Measurements from ENCODE around the gene YPEL2.

The YPEL2 gene

DNA sequence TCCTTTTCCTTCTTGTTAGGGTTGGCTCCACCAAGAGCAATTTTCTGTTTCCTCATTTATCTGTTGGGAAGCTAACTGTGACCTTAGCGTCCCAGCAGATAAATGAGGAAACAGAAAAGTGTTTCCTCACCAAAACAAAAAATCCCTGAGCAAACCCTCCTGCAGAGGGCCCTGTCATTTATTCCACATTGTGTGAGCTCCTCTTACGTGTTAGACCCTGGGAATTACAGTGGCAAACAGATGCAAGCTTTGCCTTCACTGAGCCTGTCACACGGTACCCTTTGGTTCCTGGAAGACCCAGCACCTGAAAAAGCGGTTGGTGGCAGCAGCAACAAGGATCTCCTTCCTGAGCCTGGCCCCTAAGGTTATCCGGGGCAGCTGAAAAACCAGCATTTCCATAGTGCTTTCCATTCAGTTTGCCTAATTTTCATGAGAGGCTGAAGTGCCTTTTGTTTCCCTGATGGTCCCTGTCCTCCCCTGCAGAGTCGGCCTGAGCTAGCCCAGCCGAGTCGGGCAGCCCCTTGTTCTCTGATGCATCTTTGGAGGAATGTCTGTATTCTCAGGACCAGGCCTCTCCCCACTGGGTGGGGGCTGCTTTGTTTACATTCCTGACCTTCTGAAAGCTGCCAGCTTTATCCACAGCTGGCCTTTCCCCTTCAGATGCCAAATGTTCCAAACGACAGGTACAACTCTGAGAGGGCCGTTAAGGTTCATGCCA is 34.7 kb downstream of the YPEL2 start:
- Histone ChIP-seq H3K4me3 (ENCODE audit: low read depth, low read length) (no peak overlapping the region), H3K36me3 (ENCODE audit: control insufficient read depth in 2 of 2, insufficient read depth in 1 of 2, low read length in 2 of 2) (no peaks in the 10 kb centered on the region; a peak in 1 of 3 replicates), H3K27ac (ENCODE audit: extremely low read depth, low read depth, low read length) (peak overlapping the region; percentile 85), H3K9me3 (ENCODE audit: control insufficient read depth, insufficient read depth, low read depth, low read length) (no peaks in the 10 kb centered on the region), H3K4me1 (ENCODE audit: control insufficient read depth, insufficient read depth, low read length) (peaks cover 56% of the 10 kb centered on the region)
- TF ChIP-seq ZNF561 (tag by site-specific recombination; IDR thresholded peaks at IDR 0.05; ENCODE audit: borderline replicate concordance) = no peak
- TF ChIP-seq ZNF350 (tag by site-specific recombination; IDR thresholded peaks at IDR 0.05) = no peak
- no peak for TF ChIP-seq ZNF585B (tag by site-specific recombination; IDR thresholded peaks at IDR 0.05)
- TF ChIP-seq RBAK (tag by site-specific recombination; IDR thresholded peaks at IDR 0.05) = no peak
- TF ChIP-seq ZNF501 (tag by site-specific recombination; IDR thresholded peaks at IDR 0.05) = no peak
- no peak for TF ChIP-seq ZSCAN30 (tag by site-specific recombination; IDR thresholded peaks at IDR 0.05)
- TF ChIP-seq ZNF138 (tag by site-specific recombination; IDR thresholded peaks at IDR 0.05; ENCODE audit: borderline replicate concordance) = no peak
- no peak for TF ChIP-seq MEIS1 (CRISPR knock-in tag; IDR thresholded peaks at IDR 0.05; ENCODE audit: borderline replicate concordance)
- 0 out of 2 replicates have a peak, but pooled peaks have one; percentile 25 for TF ChIP-seq GLIS1 (tag by site-specific recombination; IDR thresholded peaks at IDR 0.05)
- no peak for TF ChIP-seq SP2 (tag by site-specific recombination; IDR thresholded peaks at IDR 0.05)
- TF ChIP-seq ZNF776 (tag by site-specific recombination; IDR thresholded peaks at IDR 0.05; ENCODE audit: borderline replicate concordance) = no peak
- TF ChIP-seq, protein P1, sequence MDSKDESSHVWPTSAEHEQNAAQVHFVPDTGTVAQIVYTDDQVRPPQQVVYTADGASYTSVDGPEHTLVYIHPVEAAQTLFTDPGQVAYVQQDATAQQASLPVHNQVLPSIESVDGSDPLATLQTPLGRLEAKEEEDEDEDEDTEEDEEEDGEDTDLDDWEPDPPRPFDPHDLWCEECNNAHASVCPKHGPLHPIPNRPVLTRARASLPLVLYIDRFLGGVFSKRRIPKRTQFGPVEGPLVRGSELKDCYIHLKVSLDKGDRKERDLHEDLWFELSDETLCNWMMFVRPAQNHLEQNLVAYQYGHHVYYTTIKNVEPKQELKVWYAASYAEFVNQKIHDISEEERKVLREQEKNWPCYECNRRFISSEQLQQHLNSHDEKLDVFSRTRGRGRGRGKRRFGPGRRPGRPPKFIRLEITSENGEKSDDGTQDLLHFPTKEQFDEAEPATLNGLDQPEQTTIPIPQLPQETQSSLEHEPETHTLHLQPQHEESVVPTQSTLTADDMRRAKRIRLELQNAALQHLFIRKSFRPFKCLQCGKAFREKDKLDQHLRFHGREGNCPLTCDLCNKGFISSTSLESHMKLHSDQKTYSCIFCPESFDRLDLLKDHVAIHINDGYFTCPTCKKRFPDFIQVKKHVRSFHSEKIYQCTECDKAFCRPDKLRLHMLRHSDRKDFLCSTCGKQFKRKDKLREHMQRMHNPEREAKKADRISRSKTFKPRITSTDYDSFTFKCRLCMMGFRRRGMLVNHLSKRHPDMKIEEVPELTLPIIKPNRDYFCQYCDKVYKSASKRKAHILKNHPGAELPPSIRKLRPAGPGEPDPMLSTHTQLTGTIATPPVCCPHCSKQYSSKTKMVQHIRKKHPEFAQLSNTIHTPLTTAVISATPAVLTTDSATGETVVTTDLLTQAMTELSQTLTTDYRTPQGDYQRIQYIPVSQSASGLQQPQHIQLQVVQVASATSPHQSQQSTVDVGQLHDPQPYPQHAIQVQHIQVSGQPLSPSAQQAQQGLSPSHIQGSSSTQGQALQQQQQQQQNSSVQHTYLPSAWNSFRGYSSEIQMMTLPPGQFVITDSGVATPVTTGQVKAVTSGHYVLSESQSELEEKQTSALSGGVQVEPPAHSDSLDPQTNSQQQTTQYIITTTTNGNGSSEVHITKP (tag by site-specific recombination; IDR thresholded peaks at IDR 0.05) = peak; percentile 30; the same call in 1 of the 2 replicates
- 0 out of 2 replicates have a peak, but pooled peaks have one; percentile 21 for TF ChIP-seq ZNF10 (tag by site-specific recombination; IDR thresholded peaks at IDR 0.05)
- TF ChIP-seq HOXA7 (CRISPR knock-in tag; IDR thresholded peaks at IDR 0.05; ENCODE audit: borderline replicate concordance) = no peak
- TF ChIP-seq, protein P2, sequence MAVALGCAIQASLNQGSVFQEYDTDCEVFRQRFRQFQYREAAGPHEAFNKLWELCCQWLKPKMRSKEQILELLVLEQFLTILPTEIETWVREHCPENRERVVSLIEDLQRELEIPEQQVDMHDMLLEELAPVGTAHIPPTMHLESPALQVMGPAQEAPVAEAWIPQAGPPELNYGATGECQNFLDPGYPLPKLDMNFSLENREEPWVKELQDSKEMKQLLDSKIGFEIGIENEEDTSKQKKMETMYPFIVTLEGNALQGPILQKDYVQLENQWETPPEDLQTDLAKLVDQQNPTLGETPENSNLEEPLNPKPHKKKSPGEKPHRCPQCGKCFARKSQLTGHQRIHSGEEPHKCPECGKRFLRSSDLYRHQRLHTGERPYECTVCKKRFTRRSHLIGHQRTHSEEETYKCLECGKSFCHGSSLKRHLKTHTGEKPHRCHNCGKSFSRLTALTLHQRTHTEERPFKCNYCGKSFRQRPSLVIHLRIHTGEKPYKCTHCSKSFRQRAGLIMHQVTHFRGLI (tag by site-specific recombination; IDR thresholded peaks at IDR 0.05) = no peak
- TF ChIP-seq, protein P3, sequence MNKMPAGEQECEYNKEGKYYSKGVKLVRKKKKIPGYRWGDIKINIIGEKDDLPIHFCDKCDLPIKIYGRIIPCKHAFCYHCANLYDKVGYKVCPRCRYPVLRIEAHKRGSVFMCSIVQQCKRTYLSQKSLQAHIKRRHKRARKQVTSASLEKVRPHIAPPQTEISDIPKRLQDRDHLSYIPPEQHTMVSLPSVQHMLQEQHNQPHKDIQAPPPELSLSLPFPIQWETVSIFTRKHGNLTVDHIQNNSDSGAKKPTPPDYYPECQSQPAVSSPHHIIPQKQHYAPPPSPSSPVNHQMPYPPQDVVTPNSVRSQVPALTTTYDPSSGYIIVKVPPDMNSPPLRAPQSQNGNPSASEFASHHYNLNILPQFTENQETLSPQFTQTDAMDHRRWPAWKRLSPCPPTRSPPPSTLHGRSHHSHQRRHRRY (tag by site-specific recombination; IDR thresholded peaks at IDR 0.05) = no peak
- POLR2A ChIA-PET = interaction anchor here (0.6 to 1.3 kb wide), 6 partner anchors 11 to 342 kb away, joined by 3 to 4 read pairs (median 3); partner anchors contain the start of genes PTRH2 and VMP1
- CTCF ChIA-PET = interaction anchor here (0.6 to 2.6 kb wide), 7 partner anchors 10 to 75 kb away, joined by 3 to 15 read pairs (median 4); no protein-coding TSS in a partner anchor

Data from HEK293 (cell line).